ENCODE results near the gene TNNT3.
A peak's percentile ranks its signal among the peaks of the same experiment; 100 is the strongest.
"Not testable (repeated sequence)": the region's sequence is repeated elsewhere in the genome, so short reads cannot be mapped to it uniquely, and the experiment has no call there.

The TNNT3 gene

GRCh38 chr11:1919391-1920127 lies at the start of gene TNNT3:
TSS of gene TNNT3 (plus strand) at chr11:1919703. CDS start at chr11:1922875, 3,172 bp downstream.
- DNase-seq (ENCODE audit: low spot score), result no peak

- DNase-seq (ENCODE audit: low spot score), result no peak
Observed at GRCh38 chr11:1870326-1870696, 49.2 kb upstream of the TNNT3 start.

- DNase-seq (ENCODE audit: low spot score), result peak; percentile 54
Observed at GRCh38 chr11:1870721-1871466, 48.6 kb upstream of the TNNT3 start.

- DNase-seq (ENCODE audit: low spot score), result no peak
Observed at GRCh38 chr11:1871531-1871930, 48.0 kb upstream of the TNNT3 start.

GRCh38 chr11:1872267-1872985 lies 47.1 kb upstream of the TNNT3 start:
- DNase-seq (ENCODE audit: low spot score), result no peak

DNA sequence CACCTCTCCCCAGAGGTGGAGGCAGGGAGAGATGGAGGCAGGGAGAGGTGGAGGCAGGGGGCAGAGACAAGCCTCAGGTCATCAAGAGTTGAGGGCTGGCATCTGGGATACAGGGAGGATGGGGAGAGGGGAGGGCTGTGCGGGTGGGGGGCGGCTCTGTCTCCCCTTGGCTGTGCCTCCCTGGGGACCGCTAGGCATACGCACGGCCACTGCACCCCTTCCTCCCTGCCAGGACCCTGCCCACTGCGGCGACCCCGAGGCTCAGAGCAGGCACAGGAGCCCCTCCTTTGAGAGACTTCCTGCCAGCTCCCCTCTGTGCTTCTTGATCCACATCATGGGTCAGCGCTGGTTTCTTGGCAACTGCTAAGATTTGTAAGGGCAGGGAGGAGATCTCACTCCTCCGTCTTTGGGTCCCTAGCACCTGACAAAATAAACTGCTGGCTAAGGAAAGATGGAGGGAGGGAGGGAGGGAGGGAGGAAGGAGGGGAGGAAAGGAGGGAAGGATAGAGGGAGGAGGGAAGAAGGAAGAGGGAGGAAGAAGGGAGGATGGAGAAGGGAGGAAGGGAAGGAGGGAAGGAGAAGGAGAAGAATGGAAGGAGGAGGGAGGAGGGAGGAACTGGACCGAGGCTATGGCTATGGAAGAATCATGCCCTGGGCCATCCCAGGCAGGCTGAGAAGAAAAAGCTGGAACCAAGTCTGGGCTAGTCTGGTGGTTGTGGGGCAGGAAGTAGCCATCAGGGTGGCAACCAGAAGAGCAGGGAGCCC lies 46.3 kb upstream of the TNNT3 start:
- no peak for DNase-seq (ENCODE audit: low spot score)

DNA sequence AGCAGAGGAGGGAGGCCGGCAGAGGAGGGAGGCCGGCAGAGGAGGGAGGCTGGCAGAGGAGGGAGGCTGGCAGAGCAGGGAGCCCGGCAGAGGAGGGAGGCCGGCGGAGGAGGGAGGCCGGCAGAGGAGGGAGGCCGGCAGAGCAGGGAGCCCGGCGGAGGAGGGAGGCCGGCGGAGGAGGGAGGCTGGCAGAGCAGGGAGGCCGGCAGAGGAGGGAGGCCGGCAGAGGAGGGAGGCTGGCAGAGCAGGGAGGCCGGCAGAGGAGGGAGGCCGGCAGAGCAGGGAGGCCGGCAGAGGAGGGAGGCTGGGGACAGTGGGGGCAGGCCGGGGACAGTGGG lies 45.7 kb upstream of the TNNT3 start:
- not testable (repeated sequence) for DNase-seq (ENCODE audit: low spot score)

DNA sequence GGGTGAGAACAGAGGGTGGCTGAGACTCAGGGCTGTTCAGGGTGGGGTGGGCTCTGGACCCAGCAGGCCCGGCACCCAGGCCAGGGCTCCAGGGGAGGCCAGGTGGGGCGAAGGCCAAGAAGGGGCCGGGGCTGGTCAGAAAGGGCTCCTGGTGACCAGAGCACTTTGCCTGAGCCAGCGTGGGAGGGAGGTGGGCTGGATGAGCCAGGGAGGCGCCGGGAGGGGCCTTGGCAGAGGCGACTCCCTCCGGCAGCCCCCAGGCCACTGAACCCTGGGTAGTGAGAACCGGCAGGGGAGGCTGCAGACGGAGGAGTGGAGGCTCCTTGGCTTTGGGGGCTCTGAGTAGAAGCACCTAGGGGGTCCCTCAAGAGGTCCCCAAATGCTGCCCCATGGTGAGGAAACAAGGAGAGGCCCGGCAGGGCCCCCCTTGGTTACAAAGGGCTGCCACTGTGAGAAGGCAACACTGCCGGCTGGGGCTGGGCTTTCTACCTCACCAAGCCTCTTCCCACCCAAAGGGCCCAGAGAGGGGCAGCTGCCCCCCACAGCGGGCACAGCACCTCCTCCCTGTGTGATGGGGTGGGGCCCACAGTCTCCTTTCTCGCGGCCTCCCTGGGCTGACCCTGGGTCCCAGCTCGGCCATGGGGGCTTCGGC lies 44.9 kb upstream of the TNNT3 start:
- not testable (repeated sequence) for DNase-seq (ENCODE audit: low spot score)

DNA sequence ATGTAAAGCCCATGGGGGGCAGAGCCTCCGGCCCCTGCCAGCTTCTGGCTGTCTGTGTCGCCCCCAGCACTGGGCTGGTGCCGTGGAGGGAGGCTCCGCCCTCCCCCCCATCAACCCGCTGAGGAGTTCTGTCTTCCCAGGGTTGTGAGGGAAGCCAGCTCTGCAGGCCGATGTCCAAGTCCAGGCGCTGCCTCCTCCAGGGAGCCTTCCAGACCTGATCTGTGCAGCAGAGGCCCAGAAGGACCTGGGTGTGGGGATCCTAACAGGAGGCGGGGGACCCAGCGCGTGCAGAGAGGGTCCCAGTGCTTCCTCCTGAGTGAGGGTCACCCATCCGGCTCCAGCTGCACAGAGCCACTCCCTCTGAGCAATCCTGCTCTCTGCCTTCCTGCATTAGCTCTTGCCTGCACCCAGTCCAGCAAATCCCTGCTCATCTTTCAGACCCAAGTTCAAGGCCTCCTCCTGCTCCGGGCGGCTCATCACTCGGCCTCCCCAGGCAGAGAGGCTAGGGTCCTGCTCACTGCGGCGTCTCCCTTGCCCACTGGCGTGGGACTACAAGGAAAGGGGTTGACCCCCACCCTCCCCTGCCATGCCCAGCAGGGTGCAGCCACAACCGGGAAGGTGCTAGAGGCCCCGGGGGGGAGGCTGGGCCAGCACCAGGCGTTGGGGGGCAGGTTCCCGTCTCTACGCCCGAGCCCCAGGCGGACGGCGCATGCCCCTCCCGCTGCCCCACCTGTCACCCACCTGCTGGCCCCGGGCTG lies 44.2 kb upstream of the TNNT3 start:
- no peak for DNase-seq (ENCODE audit: low spot score)

- DNase-seq (ENCODE audit: low spot score), result not testable (repeated sequence)
Observed at GRCh38 chr11:1875851-1876301, 43.6 kb upstream of the TNNT3 start.

DNA sequence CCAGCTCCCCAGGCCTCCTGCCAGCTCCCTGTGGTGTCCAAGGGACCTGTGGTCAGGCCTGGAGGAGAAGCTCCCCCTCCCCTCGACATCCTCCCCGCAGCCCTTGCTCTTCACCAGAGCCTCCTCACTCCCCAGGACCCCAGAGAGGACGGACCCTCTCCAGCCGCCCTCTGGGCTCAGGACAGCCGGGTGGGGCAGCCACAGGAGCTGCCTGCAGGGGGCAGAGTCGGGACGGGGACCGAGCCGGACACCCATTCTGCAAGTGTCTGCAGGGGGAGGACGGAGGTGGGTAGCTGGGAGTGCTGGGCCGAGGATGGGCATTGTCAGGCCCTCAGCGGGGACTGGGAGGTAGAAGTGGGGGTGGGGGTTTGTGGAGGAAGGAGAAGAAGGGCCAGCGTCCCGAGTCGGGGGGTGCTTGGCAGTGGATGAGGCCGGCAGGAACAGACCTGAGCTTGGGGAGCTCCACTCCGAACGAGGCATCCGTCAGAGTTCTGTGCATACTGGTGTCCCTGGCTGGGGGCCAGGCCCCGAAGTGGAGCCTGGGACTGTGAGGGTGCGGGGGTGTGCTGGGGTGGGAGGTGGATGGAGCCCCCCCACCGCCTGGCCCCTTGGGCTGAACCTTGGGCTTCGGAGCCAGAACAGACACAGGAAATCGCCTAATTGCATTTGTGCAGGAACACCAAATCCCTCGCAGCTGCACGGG lies 43.0 kb upstream of the TNNT3 start:
- no peak for DNase-seq (ENCODE audit: low spot score)

- no peak for DNase-seq (ENCODE audit: low spot score)
Observed at GRCh38 chr11:1877211-1878136, 42.0 kb upstream of the TNNT3 start.

GRCh38 chr11:1878137-1879031 lies 41.1 kb upstream of the TNNT3 start:
- DNase-seq (ENCODE audit: low spot score), result no peak

- no peak for DNase-seq (ENCODE audit: low spot score)
Observed at GRCh38 chr11:1879342-1879940, 40.1 kb upstream of the TNNT3 start.

- no peak for DNase-seq (ENCODE audit: low spot score)
Observed at GRCh38 chr11:1879941-1880720, 39.4 kb upstream of the TNNT3 start.

DNA sequence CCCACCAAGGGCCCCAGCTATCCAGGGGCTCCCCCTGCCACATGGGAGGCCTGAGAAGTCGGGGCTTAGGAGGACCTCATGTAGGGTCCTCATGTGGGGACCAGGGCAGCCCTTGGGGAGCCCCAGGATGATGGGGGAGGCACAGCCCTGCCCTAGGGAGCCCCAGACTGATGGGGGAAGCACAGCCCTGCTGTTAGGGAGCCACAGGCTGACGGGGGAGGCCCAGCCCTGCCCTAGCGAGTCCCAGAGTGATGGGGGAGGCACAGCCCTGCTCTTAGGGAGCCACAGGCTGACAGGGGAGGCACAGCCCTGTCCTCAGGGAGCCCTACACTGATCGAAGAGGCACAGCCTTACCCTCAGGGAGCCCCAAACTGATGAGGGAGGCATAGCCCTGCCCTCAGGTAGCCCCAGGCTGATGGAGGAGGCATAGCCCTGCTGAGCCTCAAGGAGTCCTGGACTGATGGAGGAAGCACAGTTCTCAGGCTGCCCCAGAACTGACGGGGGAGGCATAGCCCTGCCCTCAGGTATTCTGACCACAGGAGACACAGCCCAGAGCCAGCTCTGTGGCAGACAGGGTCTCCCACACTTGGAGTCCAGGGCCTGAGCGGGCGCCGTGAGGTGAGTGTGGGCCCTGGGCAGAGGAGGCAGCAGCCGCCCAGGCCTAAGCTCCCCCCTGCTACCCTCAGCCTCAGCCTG lies 38.6 kb upstream of the TNNT3 start:
- no peak for DNase-seq (ENCODE audit: low spot score)
